SK-N-SH treated with all-trans-retinoic acid at 6 μM for 48 hours (cell line): ENCODE measurements around the gene TOPBP1.

Source experiments
- ATAC-seq: fragments of 200-7000 bp; cut with Tn5 transposase; 3 replicates; pipeline ENCODE4 v1.9.1; 2020; ENCODE audit warnings: mild to moderate bottlenecking, moderate library complexity
- ARNTL ChIP-seq: fragments of 450-650 bp; formaldehyde crosslinking; IDR thresholded peaks from 2 replicates; pipeline ENCODE4 v1.5.0; 2020; ENCODE audit warnings: low read depth, mild to moderate bottlenecking, moderate library complexity, borderline replicate concordance
- BACH2 ChIP-seq: fragments of 250-450 bp; sonication (Bioruptor Pico); IDR thresholded peaks from 2 replicates; pipeline ENCODE4 v1.9.0; 2021; ENCODE audit warnings: mild to moderate bottlenecking, borderline replicate concordance
- CSDC2 ChIP-seq: fragments of 250-450 bp; sonication (Bioruptor Pico); IDR thresholded peaks from 2 replicates; pipeline ENCODE4 v1.5.0; 2020; ENCODE audit warnings: mild to moderate bottlenecking, moderate library complexity
- ESRRG ChIP-seq: fragments of 250-450 bp; sonication (Bioruptor Pico); IDR thresholded peaks from 2 replicates; pipeline ENCODE4 v1.6.1; 2021; ENCODE audit warnings: mild to moderate bottlenecking
- OSR1 ChIP-seq: fragments of 250-450 bp; sonication (Bioruptor Pico); IDR thresholded peaks from 2 replicates; pipeline ENCODE4 v1.8.0; 2022; ENCODE audit warnings: moderate library complexity, mild to moderate bottlenecking, inconsistent platforms
- RARB ChIP-seq: fragments of 250-450 bp; sonication (Bioruptor Pico); IDR thresholded peaks from 2 replicates; pipeline ENCODE4 v1.8.0; 2021; ENCODE audit warnings: mild to moderate bottlenecking, moderate library complexity
- TCF4 ChIP-seq: fragments of 250-450 bp; sonication (Bioruptor Pico); IDR thresholded peaks from 2 replicates; pipeline ENCODE4 v1.8.0; 2021; ENCODE audit warnings: mild to moderate bottlenecking, moderate library complexity, borderline replicate concordance
- TOX ChIP-seq: fragments of 250-450 bp; sonication (Bioruptor Pico); IDR thresholded peaks from 2 replicates; pipeline ENCODE4 v1.8.0; 2021; ENCODE audit warnings: mild to moderate bottlenecking, moderate library complexity, borderline replicate concordance
- TSHZ2 ChIP-seq: fragments of 250-450 bp; sonication (Bioruptor Pico); IDR thresholded peaks from 2 replicates; pipeline ENCODE4 v1.5.0; 2020; ENCODE audit warnings: mild to moderate bottlenecking, moderate library complexity
- ZC3H10 ChIP-seq: fragments of 250-450 bp; sonication (Bioruptor Pico); IDR thresholded peaks from 2 replicates; pipeline ENCODE4 v1.5.1; 2021; ENCODE audit warnings: mild to moderate bottlenecking, moderate library complexity
- ZFP3 ChIP-seq: fragments of 250-450 bp; sonication (Bioruptor Pico); IDR thresholded peaks from 2 replicates; pipeline ENCODE4 v1.5.0; 2020; ENCODE audit warnings: mild to moderate bottlenecking, moderate library complexity
- ZFP30 ChIP-seq: fragments of 450-650 bp; formaldehyde crosslinking; IDR thresholded peaks from 2 replicates; pipeline ENCODE4 v1.5.0; 2022; ENCODE audit warnings: mild to moderate bottlenecking, moderate library complexity
- ZNF565 ChIP-seq: fragments of 450-650 bp; formaldehyde crosslinking; conservative IDR thresholded peaks from 2 replicates; pipeline ENCODE4 v1.5.0; 2020; ENCODE audit warnings: low read depth, mild to moderate bottlenecking, moderate library complexity
- ZNF70 ChIP-seq: fragments of 450-650 bp; formaldehyde crosslinking; IDR thresholded peaks from 2 replicates; pipeline ENCODE4 v1.5.0; 2020; ENCODE audit warnings: mild to moderate bottlenecking, moderate library complexity
- ZNF8 ChIP-seq: fragments of 450-650 bp; formaldehyde crosslinking; IDR thresholded peaks from 2 replicates; pipeline ENCODE4 v1.5.0; 2020; ENCODE audit warnings: mild to moderate bottlenecking, moderate library complexity
- TF ChIP-seq, protein P1 (sequence below): fragments of 250-450 bp; sonication (Bioruptor Pico); IDR thresholded peaks from 2 replicates; pipeline ENCODE4 v1.5.1; 2021; ENCODE audit warnings: mild to moderate bottlenecking, moderate library complexity
- TF ChIP-seq, protein P2 (sequence below): fragments of 250-450 bp; sonication (Bioruptor Pico); IDR thresholded peaks from 2 replicates; pipeline ENCODE4 v1.8.0; 2020; ENCODE audit warnings: mild to moderate bottlenecking, moderate library complexity, borderline replicate concordance
- TF ChIP-seq, protein P3 (sequence below): fragments of 250-450 bp; sonication (Bioruptor Pico); IDR thresholded peaks from 2 replicates; pipeline ENCODE4 v1.5.1; 2020; ENCODE audit warnings: low read depth, mild to moderate bottlenecking, moderate library complexity
- TF ChIP-seq, protein P4 (sequence below): fragments of 250-450 bp; sonication (Bioruptor Pico); IDR thresholded peaks from 2 replicates; pipeline ENCODE4 v1.8.0; 2021; ENCODE audit warnings: low read depth, mild to moderate bottlenecking, moderate library complexity, borderline replicate concordance

TOPBP1 gene

DNA sequence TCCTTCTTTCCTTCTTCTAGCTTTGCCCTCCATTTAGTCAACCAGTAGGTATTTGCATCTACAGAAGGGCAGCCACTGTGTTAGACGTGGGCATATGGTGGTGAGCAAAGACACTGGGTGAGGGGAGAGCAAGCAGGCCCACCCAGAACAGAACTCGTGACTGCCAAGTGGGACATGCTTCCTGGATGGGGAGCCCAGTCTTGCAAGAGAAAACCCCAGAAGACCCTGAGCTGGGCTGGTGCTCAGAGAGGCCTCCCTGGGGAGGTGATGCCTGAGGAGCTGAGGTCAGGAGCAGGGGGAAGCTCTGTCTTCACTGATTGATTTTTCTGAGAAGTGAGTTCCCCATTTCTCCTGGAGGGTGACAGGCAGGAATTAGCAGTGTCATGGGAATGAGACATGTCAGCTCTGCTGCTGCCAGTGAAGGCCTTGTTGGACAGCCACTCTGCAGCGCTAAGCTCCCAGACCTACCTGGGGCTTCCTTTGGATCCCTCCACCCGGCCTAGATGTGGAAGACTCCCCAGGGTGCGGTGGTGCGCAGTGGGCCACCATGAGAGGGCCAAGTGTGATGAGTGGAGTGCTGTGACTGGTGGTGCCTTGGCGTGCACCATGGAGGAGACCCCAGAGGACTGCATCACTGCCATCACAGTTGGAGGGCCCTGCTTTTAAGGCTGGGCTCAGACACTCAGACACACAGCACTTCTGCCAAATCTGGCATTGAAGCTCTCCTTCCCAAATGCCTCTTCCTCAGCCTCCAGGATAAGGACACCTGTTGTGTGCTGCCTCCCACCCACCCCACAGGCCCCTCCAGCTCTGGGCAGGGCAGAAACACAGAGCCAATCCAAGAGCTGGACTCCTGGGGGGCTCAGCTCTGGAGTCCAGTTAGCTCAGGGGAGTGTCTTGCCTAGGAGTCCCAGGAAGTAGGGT is 40.0 kb upstream of the TOPBP1 start:
- no peak for ATAC-seq
- TF ChIP-seq ZNF565 (CRISPR knock-in tag) = no peak
- TF ChIP-seq OSR1 (CRISPR knock-in tag) = no peak
- TF ChIP-seq ZNF70 = no peak
- TF ChIP-seq, protein P1, sequence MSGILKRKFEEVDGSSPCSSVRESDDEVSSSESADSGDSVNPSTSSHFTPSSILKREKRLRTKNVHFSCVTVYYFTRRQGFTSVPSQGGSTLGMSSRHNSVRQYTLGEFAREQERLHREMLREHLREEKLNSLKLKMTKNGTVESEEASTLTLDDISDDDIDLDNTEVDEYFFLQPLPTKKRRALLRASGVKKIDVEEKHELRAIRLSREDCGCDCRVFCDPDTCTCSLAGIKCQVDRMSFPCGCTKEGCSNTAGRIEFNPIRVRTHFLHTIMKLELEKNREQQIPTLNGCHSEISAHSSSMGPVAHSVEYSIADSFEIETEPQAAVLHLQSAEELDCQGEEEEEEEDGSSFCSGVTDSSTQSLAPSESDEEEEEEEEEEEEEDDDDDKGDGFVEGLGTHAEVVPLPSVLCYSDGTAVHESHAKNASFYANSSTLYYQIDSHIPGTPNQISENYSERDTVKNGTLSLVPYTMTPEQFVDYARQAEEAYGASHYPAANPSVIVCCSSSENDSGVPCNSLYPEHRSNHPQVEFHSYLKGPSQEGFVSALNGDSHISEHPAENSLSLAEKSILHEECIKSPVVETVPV (CRISPR knock-in tag) = no peak
- no peak for TF ChIP-seq ZNF8 (CRISPR knock-in tag)
- no peak for TF ChIP-seq ESRRG (CRISPR knock-in tag)
- TF ChIP-seq, protein P2, sequence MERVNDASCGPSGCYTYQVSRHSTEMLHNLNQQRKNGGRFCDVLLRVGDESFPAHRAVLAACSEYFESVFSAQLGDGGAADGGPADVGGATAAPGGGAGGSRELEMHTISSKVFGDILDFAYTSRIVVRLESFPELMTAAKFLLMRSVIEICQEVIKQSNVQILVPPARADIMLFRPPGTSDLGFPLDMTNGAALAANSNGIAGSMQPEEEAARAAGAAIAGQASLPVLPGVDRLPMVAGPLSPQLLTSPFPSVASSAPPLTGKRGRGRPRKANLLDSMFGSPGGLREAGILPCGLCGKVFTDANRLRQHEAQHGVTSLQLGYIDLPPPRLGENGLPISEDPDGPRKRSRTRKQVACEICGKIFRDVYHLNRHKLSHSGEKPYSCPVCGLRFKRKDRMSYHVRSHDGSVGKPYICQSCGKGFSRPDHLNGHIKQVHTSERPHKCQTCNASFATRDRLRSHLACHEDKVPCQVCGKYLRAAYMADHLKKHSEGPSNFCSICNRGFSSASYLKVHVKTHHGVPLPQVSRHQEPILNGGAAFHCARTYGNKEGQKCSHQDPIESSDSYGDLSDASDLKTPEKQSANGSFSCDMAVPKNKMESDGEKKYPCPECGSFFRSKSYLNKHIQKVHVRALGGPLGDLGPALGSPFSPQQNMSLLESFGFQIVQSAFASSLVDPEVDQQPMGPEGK (CRISPR knock-in tag) = no peak
- no peak for TF ChIP-seq CSDC2 (CRISPR knock-in tag)
- no peak for TF ChIP-seq TOX (CRISPR knock-in tag)
- no peak for TF ChIP-seq ZC3H10 (CRISPR knock-in tag)
- no peak for TF ChIP-seq RARB (CRISPR knock-in tag)
- TF ChIP-seq, protein P3, sequence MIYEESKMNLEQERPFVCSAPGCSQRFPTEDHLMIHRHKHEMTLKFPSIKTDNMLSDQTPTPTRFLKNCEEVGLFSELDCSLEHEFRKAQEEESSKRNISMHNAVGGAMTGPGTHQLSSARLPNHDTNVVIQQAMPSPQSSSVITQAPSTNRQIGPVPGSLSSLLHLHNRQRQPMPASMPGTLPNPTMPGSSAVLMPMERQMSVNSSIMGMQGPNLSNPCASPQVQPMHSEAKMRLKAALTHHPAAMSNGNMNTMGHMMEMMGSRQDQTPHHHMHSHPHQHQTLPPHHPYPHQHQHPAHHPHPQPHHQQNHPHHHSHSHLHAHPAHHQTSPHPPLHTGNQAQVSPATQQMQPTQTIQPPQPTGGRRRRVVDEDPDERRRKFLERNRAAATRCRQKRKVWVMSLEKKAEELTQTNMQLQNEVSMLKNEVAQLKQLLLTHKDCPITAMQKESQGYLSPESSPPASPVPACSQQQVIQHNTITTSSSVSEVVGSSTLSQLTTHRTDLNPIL (CRISPR knock-in tag) = no peak
- no peak for TF ChIP-seq BACH2 (CRISPR knock-in tag)
- TF ChIP-seq ARNTL (CRISPR knock-in tag) = no peak
- no peak for TF ChIP-seq ZFP30
- TF ChIP-seq, protein P4, sequence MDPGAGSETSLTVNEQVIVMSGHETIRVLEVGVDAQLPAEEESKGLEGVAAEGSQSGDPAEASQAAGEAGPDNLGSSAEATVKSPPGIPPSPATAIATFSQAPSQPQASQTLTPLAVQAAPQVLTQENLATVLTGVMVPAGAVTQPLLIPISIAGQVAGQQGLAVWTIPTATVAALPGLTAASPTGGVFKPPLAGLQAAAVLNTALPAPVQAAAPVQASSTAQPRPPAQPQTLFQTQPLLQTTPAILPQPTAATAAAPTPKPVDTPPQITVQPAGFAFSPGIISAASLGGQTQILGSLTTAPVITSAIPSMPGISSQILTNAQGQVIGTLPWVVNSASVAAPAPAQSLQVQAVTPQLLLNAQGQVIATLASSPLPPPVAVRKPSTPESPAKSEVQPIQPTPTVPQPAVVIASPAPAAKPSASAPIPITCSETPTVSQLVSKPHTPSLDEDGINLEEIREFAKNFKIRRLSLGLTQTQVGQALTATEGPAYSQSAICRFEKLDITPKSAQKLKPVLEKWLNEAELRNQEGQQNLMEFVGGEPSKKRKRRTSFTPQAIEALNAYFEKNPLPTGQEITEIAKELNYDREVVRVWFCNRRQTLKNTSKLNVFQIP (CRISPR knock-in tag) = no peak
- no peak for TF ChIP-seq TCF4
- no peak for TF ChIP-seq ZFP3 (CRISPR knock-in tag)

- no peak for ATAC-seq
- no peak for TF ChIP-seq ZC3H10 (CRISPR knock-in tag)
- TF ChIP-seq, protein P2 (CRISPR knock-in tag) = no peak
- no peak for TF ChIP-seq TSHZ2 (CRISPR knock-in tag)
- TF ChIP-seq CSDC2 (CRISPR knock-in tag) = no peak
- TF ChIP-seq TOX (CRISPR knock-in tag) = no peak
These were observed 38.6 kb upstream of the TOPBP1 start for GRCh38 chr3:133700351-133700750.
